ENCODE results near the gene CCL20. TPM values are rescaled to one million over a fixed set of nuclear protein-coding genes. Genes with fewer than 3 reads are reported as not detected.
"Not testable (repeated sequence)": the region's sequence is repeated elsewhere in the genome, so short reads cannot be mapped to it uniquely, and the experiment has no call there.

The CCL20 gene
- total RNA-seq, 1 experiment from 2014 or later, result 1.5 TPM

DNA sequence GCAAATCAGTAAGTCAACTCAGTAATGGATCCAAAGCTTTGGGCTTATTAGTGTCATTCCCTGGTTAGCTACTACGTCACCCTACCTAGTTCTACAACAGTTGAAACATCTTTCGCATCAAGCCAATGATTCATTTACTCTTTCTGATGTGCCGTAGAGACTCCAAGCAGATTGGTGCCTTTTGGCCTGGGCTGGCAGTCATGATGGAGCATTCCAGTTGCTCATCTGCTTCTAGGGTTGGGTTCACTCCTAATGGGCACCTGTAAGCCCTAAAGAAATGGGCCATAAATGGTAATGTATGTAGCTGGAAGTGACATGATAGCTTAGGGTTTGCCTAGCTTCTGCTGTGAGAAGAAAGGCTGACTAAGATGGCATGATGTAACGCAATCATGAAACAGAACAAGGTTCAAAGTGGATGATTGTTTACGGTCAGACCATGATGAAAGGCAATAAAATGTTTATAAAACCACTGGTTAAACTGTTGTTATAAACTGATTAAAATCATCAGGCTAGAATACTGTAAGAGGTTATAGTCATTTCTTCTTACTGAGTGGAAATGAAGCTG, 20.4 kb upstream of the CCL20 start:
- Histone ChIP-seq H3K4me3 (no peak overlapping the region), H3K27me3 (no peaks in the 10 kb centered on the region), H3K36me3 (no peaks in the 10 kb centered on the region), H3K9me3 (no peaks in the 10 kb centered on the region; the same call in 1 of the 2 replicates)
- no peak for DNase-seq

GRCh38 chr2:227796045-227796711, 17.5 kb upstream of the CCL20 start:
- Histone ChIP-seq H3K9me3 (no peaks in the 10 kb centered on the region), H3K36me3 (no peaks in the 10 kb centered on the region), H3K27me3 (no peaks in the 10 kb centered on the region), H3K4me3 (no peak overlapping the region)
- no peak for DNase-seq

- not testable (repeated sequence) for DNase-seq, H3K9me3 ChIP-seq, H3K27me3 ChIP-seq, H3K36me3 ChIP-seq, H3K4me3 ChIP-seq
These were observed 16.9 kb upstream of the CCL20 start for GRCh38 chr2:227796768-227797167.

GRCh38 chr2:227799202-227799601, 14.4 kb upstream of the CCL20 start:
- H3K27me3 ChIP-seq, result no peaks in the 10 kb centered on the region
- no peak for DNase-seq
- H3K36me3 ChIP-seq, result no peaks in the 10 kb centered on the region
- H3K9me3 ChIP-seq, result no peaks in the 10 kb centered on the region
- no peak overlapping the region for H3K4me3 ChIP-seq

DNA sequence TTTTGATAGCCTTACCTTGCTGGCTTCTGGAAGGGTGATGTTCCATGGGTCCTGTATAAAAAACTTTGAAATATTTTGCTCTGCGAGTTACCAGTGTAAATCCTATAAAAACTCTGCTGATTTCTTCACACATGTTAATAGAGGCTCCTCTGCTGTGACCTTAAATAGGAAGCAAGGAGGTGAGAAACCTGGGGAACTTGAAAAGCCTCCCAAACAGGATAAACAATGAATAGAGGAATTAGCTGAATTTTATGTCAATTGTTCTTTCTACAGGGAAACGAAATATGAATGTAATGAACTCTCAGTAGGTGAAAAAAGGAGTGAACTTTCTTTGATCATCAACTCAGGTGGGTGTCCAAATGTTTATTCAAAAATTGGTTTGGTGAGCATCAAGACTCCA, 10.8 kb upstream of the CCL20 start:
- Histone ChIP-seq H3K36me3 (no peaks in the 10 kb centered on the region), H3K27me3 (no peaks in the 10 kb centered on the region), H3K9me3 (no peaks in the 10 kb centered on the region), H3K4me3 (no peak overlapping the region)
- no peak for DNase-seq

DNA sequence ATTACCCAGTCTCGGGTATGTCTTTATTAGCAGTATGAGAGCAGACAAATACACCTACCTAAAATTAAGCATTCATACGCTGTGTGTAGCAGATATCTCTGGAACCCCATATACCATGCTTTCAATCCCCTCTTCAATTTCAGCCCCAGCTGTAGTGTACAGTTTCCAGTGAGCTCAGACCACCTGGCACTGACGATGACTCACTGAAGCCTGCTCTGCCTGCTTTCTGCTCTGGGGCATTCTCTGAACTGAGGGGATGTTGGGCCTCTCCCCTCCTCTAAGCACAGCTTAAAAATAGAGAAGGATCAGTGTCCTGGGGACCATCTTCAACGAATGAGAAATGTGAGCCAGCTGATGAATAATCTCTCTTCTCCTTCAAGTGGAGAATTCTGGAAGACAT, 8.7 kb upstream of the CCL20 start:
- DNase-seq, result peak; percentile 15
- H3K27me3 ChIP-seq, result no peaks in the 10 kb centered on the region
- no peak overlapping the region for H3K4me3 ChIP-seq
- H3K9me3 ChIP-seq, result no peaks in the 10 kb centered on the region
- no peaks in the 10 kb centered on the region for H3K36me3 ChIP-seq

GRCh38 chr2:227805578-227805977, 8.1 kb upstream of the CCL20 start:
- Histone ChIP-seq H3K9me3 (no peaks in the 10 kb centered on the region), H3K27me3 (no peaks in the 10 kb centered on the region), H3K4me3 (no peak overlapping the region), H3K36me3 (no peaks in the 10 kb centered on the region)
- DNase-seq, result no peak

- DNase-seq, result no peak
- H3K4me3 ChIP-seq, result no peak overlapping the region
These were observed 4.7 kb upstream of the CCL20 start for GRCh38 chr2:227808936-227809335.

GRCh38 chr2:227812001-227812400, 1.6 kb upstream of the CCL20 start:
- Histone ChIP-seq H3K4me3 (no peak overlapping the region), H3K27me3 (no peaks in the 10 kb centered on the region), H3K36me3 (no peaks in the 10 kb centered on the region), H3K9me3 (no peaks in the 10 kb centered on the region)
- no peak for DNase-seq

More at GRCh38 chr2:227808936-227809335, 4.7 kb upstream of the CCL20 start:
- no peaks in the 10 kb centered on the region for H3K36me3 ChIP-seq
- H3K27me3 ChIP-seq, result no peaks in the 10 kb centered on the region
- H3K9me3 ChIP-seq, result no peaks in the 10 kb centered on the region

DNA sequence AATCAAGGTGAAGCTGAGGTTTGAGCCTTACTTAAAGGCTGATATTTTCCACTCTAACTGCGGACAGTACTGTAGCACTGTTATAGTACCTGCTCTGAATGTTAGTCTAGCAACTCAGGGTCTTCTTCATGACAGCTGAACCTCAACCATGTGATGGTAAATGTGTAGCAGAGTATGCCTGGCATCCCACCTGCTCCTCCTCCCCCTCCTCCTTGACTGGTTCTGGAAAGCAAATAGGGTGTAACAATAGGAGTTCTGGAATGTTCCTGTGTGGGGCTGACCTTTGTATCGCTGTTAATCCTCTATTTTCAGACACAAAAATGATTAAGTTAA, 447 bp upstream of the CCL20 start:
- no peaks in the 10 kb centered on the region for H3K36me3 ChIP-seq
- no peaks in the 10 kb centered on the region for H3K9me3 ChIP-seq
- H3K4me3 ChIP-seq, result no peak overlapping the region
- no peaks in the 10 kb centered on the region for H3K27me3 ChIP-seq
- no peak for DNase-seq

DNA sequence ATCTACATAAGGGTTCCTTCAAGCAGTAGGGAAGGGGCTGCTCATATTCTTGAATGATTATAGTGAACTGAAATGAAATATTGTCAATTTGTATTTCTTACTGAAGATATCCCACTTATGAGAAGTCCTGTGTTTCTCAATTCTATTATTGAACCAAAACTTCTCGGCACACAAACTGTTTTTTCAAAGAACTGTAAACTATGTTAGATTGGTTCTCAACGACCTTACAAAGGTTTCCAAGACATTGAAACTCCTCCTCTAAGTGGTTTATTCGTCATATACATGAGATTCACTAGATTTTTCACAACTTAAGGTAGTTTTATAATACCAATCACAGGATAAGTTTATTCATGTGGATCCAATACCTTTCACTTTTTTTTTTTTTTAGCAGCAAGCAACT, 1.4 kb downstream of the CCL20 start:
- DNase-seq, result no peak
- Histone ChIP-seq H3K4me3 (no peak overlapping the region), H3K36me3 (0 out of 2 replicates have a peak, but pooled peaks cover 2% of the 10 kb centered on the region), H3K9me3 (no peaks in the 10 kb centered on the region), H3K27me3 (no peaks in the 10 kb centered on the region)

DNA sequence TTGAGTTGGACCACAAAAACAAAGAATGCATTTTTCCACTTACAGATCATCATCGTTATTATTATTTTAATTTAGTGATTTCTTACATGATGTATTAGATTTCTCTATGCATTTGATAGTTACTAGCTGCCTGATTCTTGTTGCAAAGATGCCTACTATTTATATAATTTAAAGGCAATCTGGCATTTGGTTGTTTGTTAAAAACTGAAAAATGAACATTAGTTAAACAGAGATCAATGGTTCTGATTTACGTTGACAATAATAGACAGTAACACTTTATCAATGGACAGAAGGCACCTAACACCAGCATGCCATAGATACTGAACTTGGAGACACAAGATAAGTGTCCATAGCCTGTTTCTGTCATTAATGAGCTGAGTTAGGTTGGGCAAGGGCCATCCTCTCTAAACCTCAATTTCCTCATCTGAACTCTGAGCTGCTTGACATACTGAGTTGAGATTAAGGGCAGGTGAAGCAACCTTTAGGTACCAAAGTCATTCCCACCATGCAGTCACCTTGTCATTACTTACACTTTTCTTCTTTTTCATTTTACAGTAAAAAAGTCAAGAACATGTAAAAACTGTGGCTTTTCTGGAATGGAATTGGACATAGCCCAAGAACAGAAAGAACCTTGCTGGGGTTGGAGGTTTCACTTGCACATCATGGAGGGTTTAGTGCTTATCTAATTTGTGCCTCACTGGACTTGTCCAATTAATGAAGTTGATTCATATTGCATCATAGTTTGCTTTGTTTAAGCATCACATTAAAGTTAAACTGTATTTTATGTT, 3.1 kb downstream of the CCL20 start:
- no peaks in the 10 kb centered on the region for H3K27me3 ChIP-seq
- 0 out of 2 replicates have a peak, but pooled peaks cover 2% of the 10 kb centered on the region for H3K9me3 ChIP-seq
- H3K4me3 ChIP-seq, result peak overlapping the region; percentile 35
- H3K36me3 ChIP-seq, result 0 out of 2 replicates have a peak, but pooled peaks cover 2% of the 10 kb centered on the region
- no peak for DNase-seq

- Histone ChIP-seq H3K4me3 (peak overlapping the region; percentile 35), H3K36me3 (0 out of 2 replicates have a peak, but pooled peaks cover 2% of the 10 kb centered on the region), H3K27me3 (no peaks in the 10 kb centered on the region), H3K9me3 (0 out of 2 replicates have a peak, but pooled peaks cover 2% of the 10 kb centered on the region)
- DNase-seq, result no peak
These were observed 3.7 kb downstream of the CCL20 start for GRCh38 chr2:227817336-227817735.

DNA sequence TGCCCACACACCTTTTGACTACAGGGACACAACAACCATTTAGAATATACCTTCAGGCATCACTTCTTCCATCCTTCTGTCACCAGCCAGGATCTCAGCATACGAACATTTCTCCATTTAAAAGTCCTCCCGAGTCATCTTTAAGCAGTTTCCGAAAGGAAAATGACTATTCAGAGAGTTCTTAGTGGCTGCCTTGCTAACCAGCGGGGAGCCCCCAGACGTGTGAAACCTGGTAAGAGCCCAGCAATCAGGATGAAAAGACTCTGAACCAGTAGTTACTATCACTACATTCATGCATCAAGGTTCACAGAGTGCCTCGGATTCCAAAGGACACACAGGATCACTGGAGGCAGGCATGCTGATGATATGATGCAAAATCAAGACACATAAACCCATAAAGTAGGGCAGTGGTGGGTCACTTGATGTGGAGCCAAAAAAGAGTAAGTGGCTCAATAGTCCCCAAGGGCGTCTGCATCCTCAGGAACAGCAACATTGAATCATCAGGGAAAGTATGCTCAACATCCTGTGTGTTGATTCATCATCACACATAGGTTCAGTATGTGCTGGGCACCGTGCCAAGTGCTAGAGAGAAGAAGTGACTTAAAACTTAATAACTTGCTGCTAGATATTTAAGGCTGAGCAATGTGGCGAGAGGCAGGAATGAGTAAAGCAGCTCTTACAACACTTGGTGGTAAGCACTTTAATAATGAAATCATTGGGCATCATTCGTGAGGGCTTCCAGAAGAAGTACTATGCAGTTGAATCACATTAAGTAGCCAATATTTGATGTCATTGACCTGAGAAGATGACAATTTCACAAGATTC, 4.4 kb downstream of the CCL20 start:
- Histone ChIP-seq H3K27me3 (no peaks in the 10 kb centered on the region), H3K9me3 (0 out of 2 replicates have a peak, but pooled peaks cover 2% of the 10 kb centered on the region), H3K36me3 (0 out of 2 replicates have a peak, but pooled peaks cover 2% of the 10 kb centered on the region), H3K4me3 (peak overlapping the region; percentile 35)
- peak; percentile 99 for DNase-seq

GRCh38 chr2:227818675-227819397, 5.2 kb downstream of the CCL20 start:
- Histone ChIP-seq H3K36me3 (0 out of 2 replicates have a peak, but pooled peaks cover 2% of the 10 kb centered on the region), H3K4me3 (no peak overlapping the region), H3K9me3 (0 out of 2 replicates have a peak, but pooled peaks cover 2% of the 10 kb centered on the region), H3K27me3 (no peaks in the 10 kb centered on the region)
- DNase-seq, result peak; percentile 71

- Histone ChIP-seq H3K27me3 (no peaks in the 10 kb centered on the region), H3K4me3 (no peak overlapping the region), H3K9me3 (0 out of 2 replicates have a peak, but pooled peaks cover 2% of the 10 kb centered on the region), H3K36me3 (0 out of 2 replicates have a peak, but pooled peaks cover 2% of the 10 kb centered on the region)
- DNase-seq, result no peak
These were observed 5.7 kb downstream of the CCL20 start for GRCh38 chr2:227819398-227819697.

Measured in MG63 (cell line).